Measurements from ENCODE around the gene OR2K2.
"Not testable (repeated sequence)": the region's sequence is repeated elsewhere in the genome, so short reads cannot be mapped to it uniquely, and the experiment has no call there.

The OR2K2 gene

DNA sequence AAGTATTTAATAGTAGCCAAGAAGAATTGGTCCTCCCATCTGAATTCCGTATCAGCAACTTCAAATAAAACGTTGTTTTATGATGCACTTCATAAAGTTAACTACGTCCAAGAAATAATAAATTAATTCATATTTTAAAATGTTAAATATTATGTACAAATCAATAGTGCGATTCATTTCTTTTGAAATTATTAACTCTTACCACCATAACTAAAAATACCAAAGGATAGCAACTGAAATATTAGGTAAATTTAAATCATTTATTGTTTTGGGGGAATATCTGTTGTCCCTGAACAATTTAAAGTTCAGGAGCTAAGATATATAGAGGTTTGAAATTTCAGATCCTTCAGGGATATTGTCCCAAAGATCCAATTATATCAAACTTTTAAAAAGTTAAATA, at the start of gene OR2K2:
Gene OR2K2 (minus strand): TSS at position 101 of the 400 bp plus-strand sequence. CDS start 1,791 bp downstream, outside the sequence.
- DNase-seq = no peak

- DNase-seq = no peak
Measured at GRCh38 chr9:111375817-111376564, 46.0 kb upstream of the OR2K2 start.

DNA sequence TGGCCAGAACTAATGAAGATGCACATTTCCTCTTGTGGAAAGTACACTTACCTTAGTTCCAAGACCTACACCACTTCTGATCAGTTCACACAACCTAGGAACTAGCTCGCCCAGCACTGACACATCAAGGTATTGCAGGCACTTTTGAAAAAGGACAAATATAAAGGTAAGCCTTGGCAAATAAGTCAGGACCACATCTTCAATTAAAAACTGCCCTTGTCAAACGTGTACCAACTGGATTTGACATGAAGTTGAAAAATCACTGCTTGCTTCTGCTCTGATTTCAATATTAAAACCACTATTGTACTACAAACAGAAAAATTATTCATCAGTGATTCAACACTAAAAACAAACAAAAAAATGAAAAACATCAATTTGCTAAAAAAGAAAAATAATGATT, 45.0 kb upstream of the OR2K2 start:
- no peak for DNase-seq

- no peak for DNase-seq
Measured at GRCh38 chr9:111372297-111372696, 42.3 kb upstream of the OR2K2 start.

DNA sequence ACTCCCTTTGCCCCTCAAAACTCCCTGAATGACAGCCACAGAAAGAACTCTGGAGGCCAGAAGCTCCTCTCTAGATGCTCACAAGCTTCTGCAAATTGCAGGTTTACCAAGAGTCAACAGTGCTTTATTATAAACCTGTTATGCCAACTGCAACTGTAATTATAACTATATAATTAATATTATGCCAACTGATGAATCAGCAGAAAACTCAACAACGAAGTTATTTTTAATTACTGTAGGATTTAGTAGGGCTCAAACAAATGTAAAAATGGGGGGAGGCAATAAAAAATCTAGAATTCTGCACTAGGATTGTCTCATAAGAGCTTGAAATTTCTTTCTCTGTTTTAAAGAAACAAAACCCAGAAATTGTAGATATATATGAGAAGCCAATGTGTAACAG, 37.0 kb upstream of the OR2K2 start:
- DNase-seq = peak; percentile 13

DNA sequence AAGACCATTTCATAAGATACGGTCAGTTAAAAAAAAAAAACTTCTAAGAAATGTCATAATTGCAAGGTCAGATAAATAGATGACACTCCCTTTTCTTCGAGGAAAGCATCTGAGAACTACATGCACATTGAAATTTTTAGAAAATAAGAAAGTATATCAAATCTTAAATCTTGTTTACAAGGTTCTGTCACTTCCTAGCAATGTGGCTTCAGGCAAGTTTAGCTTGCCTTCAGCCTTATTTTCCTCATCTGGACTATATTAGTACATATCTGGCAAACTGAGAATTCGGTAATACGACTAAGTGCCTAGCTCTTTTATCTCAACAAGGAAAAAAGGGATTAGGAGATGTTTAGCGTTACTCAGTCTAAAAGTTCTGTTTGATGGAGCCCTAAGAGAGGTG, 32.5 kb upstream of the OR2K2 start:
- no peak for DNase-seq

DNA sequence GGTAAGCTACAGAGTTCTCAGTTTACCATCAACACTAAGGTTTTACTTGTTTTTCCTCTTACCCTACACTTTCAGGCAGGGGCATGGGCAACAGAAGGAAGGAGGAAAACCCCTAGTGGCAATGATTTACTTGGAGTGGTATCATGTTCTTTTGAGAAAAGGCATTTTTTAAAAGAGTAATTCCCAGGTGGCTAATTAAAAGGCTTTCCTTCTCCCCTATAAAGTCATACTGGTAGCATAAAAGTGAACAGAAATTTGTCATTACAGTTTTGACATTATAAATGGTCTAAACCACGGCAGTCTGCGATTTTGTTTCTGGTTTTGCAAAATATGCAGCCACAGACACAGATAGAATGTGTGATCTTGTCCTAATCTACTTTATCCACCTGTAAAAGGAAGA, 30.9 kb upstream of the OR2K2 start:
- DNase-seq = no peak

- DNase-seq = no peak
Measured at GRCh38 chr9:111356481-111357244, 26.6 kb upstream of the OR2K2 start.

- DNase-seq = no peak
Measured at GRCh38 chr9:111352545-111352944, 22.5 kb upstream of the OR2K2 start.

- DNase-seq = no peak
Measured at GRCh38 chr9:111350556-111350955, 20.5 kb upstream of the OR2K2 start.

DNA sequence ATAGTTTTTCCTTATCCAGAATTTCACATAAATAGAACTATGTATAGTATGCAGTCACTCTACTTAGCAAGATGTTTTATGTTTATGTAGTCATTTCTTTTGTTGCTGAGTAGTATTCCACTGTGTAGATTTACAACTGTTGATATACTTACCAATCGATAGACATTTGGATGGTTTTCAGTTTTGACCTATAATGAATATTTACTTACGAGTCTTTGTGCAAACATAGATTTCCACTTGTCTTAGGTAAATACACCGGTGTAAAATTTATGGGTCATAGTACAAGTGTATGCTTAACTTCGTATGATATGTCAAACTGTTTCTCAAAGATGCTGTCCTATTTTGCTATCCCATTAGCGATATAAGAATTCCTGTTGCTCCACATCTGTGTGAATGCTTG, 19.7 kb upstream of the OR2K2 start:
- no peak for DNase-seq

DNA sequence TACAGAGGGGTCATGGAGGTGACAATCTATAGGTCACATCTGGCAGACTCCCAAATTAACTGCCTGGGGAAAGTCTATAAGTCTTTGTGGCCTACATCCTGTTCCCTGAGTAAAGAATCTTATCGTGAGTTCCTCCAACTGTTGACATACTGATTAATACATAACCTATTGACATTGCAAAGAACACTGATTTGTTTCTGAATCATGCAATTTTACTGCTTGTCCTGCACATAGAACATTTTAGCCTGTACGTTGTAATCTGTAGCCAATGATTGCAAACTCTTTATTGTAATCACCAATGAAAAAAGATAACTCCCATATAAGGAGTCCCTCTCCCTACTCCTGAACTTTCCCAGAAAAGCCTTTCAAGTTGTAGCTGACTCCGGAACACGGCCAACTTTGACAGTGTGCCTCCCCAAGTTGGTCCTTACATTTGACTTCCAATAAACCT, 18.8 kb upstream of the OR2K2 start:
- DNase-seq = no peak

DNA sequence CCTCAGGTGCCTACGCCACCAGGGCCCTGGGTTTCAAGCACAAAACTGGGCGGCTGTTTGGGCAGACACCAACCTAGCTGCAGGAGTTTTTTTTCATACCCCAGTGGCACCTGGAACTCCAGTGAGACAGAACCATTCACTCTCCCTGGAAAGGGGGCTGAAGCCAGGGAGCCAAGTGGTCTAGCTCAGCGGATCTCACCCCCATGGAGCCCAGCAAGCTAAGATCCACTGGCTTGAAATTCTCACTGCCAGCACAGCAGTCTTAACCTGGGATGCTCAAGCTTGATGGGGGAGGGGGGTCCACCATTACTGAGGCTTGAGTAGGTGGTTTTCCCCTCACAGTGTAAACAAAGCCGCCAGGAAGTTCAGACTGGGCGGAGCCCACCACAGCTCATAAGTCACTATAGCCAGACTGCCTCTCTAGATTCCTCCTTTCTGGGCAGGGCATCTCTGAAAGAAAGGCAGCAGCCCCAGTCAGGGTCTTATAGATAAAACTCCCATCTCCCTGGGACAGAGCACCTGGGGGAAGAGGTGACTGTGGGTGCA, 4.4 kb upstream of the OR2K2 start:
- not testable (repeated sequence) for DNase-seq

DNA sequence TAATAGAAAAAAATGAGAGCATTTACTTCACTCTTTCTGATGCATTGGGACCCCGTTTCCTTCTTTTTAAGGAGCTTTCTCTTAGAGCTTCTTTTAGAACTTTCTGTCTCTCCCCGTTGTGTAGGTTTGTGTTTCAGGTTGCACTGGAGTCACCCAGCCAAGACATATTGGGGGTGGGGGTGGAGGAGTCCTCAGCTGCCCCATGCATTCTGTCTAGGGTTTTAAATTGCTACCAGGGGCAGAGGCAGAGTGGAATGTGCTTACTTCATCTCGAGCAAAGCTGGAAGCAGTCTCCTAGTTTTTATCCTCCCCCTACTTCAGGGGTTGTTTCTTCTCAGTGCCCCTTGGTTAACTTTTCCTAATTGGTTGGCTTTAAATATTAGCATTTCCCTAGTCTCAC, 9.4 kb downstream of the OR2K2 start:
- DNase-seq = no peak

- DNase-seq = no peak
Measured at GRCh38 chr9:111316796-111317195, 13.2 kb downstream of the OR2K2 start.

DNA sequence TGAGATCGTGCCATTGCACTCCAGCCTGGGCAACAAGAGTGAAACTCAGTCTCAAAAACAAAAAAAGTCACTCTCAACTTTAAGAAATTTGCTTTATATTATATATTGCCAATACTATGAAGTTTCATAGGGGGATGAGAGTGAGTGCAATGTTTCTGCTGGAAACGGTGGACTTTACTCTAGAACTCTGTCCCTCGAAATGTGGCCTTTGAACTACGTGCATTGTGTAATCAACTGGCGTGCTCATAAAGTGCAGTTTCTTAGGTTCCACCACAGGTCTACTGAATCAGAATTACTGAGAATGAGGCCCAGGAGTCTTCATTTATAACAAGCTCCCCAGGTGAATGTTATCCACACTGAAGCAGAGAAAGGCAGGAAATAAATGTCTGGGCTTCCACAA, 24.1 kb downstream of the OR2K2 start:
- DNase-seq = no peak

DNA sequence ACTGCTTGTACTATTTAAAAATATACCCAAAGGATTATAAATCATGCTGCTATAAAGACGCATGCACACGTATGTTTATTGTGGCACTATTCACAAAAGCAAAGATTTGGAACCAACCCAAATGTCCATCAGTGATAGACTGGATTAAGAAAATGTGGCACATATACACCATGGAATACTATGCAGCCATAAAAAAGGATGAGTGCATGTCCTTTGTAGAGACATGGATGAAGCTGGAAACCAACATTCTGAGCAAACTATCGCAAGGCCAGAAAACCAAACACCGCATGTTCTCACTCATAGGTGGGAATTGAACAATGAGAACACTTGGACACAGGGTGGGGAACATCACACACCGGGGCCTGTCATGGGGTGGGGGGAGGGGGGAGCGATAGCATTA, 26.0 kb downstream of the OR2K2 start:
- not testable (repeated sequence) for DNase-seq

- DNase-seq = no peak
Measured at GRCh38 chr9:111301195-111301594, 28.8 kb downstream of the OR2K2 start.

- no peak for DNase-seq
Measured at GRCh38 chr9:111300140-111300735, 29.8 kb downstream of the OR2K2 start.

- DNase-seq = not testable (repeated sequence)
Measured at GRCh38 chr9:111299599-111299966, 30.4 kb downstream of the OR2K2 start.

GRCh38 chr9:111298731-111299598, 31.1 kb downstream of the OR2K2 start:
- DNase-seq = peak; percentile 2

GRCh38 chr9:111298111-111298510, 31.9 kb downstream of the OR2K2 start:
- no peak for DNase-seq
